GM12878 (cell line): ENCODE data around the gene TUBA8. TPM values are rescaled to one million over a fixed set of nuclear protein-coding genes. Genes with fewer than 3 reads are reported as not detected.
A peak's percentile ranks its signal among the peaks of the same experiment; 100 is the strongest.

Experiments
- ATAC-seq: fragments of 200-7000 bp; cut with Tn5 transposase; 3 replicates; pipeline ENCODE4 v1.9.1; 2020; ENCODE audit warnings: mild to moderate bottlenecking, moderate library complexity
- BruUV-seq: library from RNA; stranded (reverse); fragments of 400-500 nt; replicated peaks from 2 replicates; lab custom pipeline; 2021; lab: Mats Ljungman, UMichigan
- CTCF ChIA-PET: fragments of 300-600 bp; sonication (Branson Sonifier 250); formaldehyde crosslinking; extraction: SDS; loops from one replicate; lab custom pipeline; 2021; ENCODE audit warnings: inconsistent platforms; lab: Yijun Ruan, JAX
- POLR2A ChIA-PET: fragments of 350-600 bp; formaldehyde crosslinking; extraction: SDS; loops from one replicate; lab custom pipeline; 2021; ENCODE audit warnings: inconsistent platforms; lab: Charles Lee
- RAD21 ChIA-PET: fragments of 300-600 bp; sonication (Branson Sonifier 250); formaldehyde crosslinking; loops from one replicate; lab custom pipeline; 2023; ENCODE audit warnings: antibody characterized with exemption; ENCODE audit not compliant: unreplicated experiment; lab: Charles Lee
- SMC1A ChIA-PET: fragments of 300-600 bp; sonication (Branson Sonifier 250); formaldehyde crosslinking; loops from one replicate; lab custom pipeline; 2023; ENCODE audit not compliant: unreplicated experiment, uncharacterized antibody; lab: Charles Lee
- DNase-seq: peaks from one replicate; pipeline ENCODE4 v3.0.0-alpha.2; 2011; ENCODE audit warnings: low read depth, low spot score
- FAIRE-seq: peaks from 3 replicates; lab custom pipeline; 2011; peaks lifted over from hg19 to GRCh38; lab: Jason Lieb, UNC
- H2AFZ ChIP-seq: 2 replicates; pipeline ENCODE4 v1.6.0; 2011; ENCODE audit warnings: low read depth, low read length, control low read depth; ENCODE audit not compliant: control insufficient read depth
- H3K27ac ChIP-seq: 2 replicates; pipeline ENCODE4 v1.5.1; 2011; ENCODE audit warnings: control low read depth; ENCODE audit not compliant: control insufficient read depth, insufficient read depth
- H3K27me3 ChIP-seq, 2 experiments: replicated peaks in 1 of 2; 2 replicates each; pipeline versions ENCODE4 v1.6.0 to v1.6.1; 2011; ENCODE audit warnings: low read length in 1 of 2; ENCODE audit not compliant: control insufficient read depth in 2 of 2, insufficient read depth in 2 of 2
- H3K36me3 ChIP-seq, 2 experiments: 2 replicates each; pipeline ENCODE4 v1.5.1; 2011; ENCODE audit warnings: low read length in 1 of 2; ENCODE audit not compliant: control insufficient read depth in 2 of 2, insufficient read depth in 2 of 2
- H3K4me1 ChIP-seq: 2 replicates; pipeline ENCODE4 v1.6.1; 2011; ENCODE audit warnings: mild to moderate bottlenecking, low read length, moderate library complexity, mixed read lengths; ENCODE audit not compliant: control insufficient read depth, insufficient read depth
- H3K4me2 ChIP-seq: 2 replicates; pipeline ENCODE4 v1.6.0; 2011; ENCODE audit warnings: control low read depth; ENCODE audit not compliant: control insufficient read depth, insufficient read depth
- H3K4me3 ChIP-seq: fragments of 200-600 bp; sonication (generic); 2 replicates; pipeline ENCODE4 v1.5.1; 2016
- H3K79me2 ChIP-seq: 2 replicates; pipeline ENCODE4 v1.6.0; 2011; ENCODE audit warnings: low read length; ENCODE audit not compliant: control insufficient read depth, insufficient read depth
- H3K9ac ChIP-seq: 2 replicates; pipeline ENCODE4 v1.8.0; 2011; ENCODE audit warnings: low read length, control low read depth, mixed read lengths; ENCODE audit not compliant: control insufficient read depth, insufficient read depth
- H3K9me3 ChIP-seq: replicated peaks from 3 replicates; pipeline ENCODE4 v1.5.1; 2011; ENCODE audit warnings: mild to moderate bottlenecking, low read length; ENCODE audit not compliant: control insufficient read depth, insufficient read depth
- H4K20me1 ChIP-seq: 2 replicates; pipeline ENCODE4 v1.6.0; 2011; ENCODE audit not compliant: control insufficient read depth, insufficient read depth
- ATF2 ChIP-seq: IDR thresholded peaks from 2 replicates; pipeline ENCODE4 v1.6.1; 2012; ENCODE audit warnings: low read length, inconsistent platforms
- BCL11A ChIP-seq: IDR thresholded peaks from 2 replicates; pipeline ENCODE4 v1.6.1; 2011; ENCODE audit warnings: low read depth, low read length
- CHD4 ChIP-seq: fragments of 200-600 bp; sonication (generic); IDR thresholded peaks from 2 replicates; pipeline ENCODE4 v1.6.1; 2016; ENCODE audit warnings: mild to moderate bottlenecking
- CTCF ChIP-seq, 3 experiments: IDR thresholded peaks in 2 of 3; conservative IDR thresholded peaks in 1 of 3; 2 replicates each; pipeline ENCODE4 v1.5.1; 2011; ENCODE audit warnings: low read depth in 3 of 3, low read length in 3 of 3, mild to moderate bottlenecking in 3 of 3, control low read depth in 2 of 3, moderate library complexity in 2 of 3, inconsistent platforms in 1 of 3, mixed read lengths in 1 of 3; ENCODE audit not compliant: control insufficient read depth in 2 of 3, insufficient read depth in 1 of 3; ENCODE audit errors: extremely low read depth in 1 of 3
- ETV6 ChIP-seq, 2 experiments: fragments of 450-650 bp in 1 of 2; IDR thresholded peaks in 1 of 2; conservative IDR thresholded peaks in 1 of 2; 2 replicates each; pipeline ENCODE4 v1.6.1; 2014; ENCODE audit warnings: antibody characterized with exemption in 1 of 2, borderline replicate concordance in 1 of 2, low read depth in 1 of 2, mild to moderate bottlenecking in 1 of 2, moderate library complexity in 1 of 2
- JUNB ChIP-seq: IDR thresholded peaks from 2 replicates; pipeline ENCODE4 v1.6.1; 2016; ENCODE audit warnings: antibody characterized with exemption, mild to moderate bottlenecking
- KLF5 ChIP-seq: fragments of 450-650 bp; IDR thresholded peaks from 2 replicates; pipeline ENCODE4 v1.6.1; 2014; ENCODE audit warnings: mild to moderate bottlenecking; ENCODE audit not compliant: partially characterized antibody
- NKRF ChIP-seq: fragments of 450-650 bp; conservative IDR thresholded peaks from 2 replicates; pipeline ENCODE4 v1.6.1; 2017; ENCODE audit warnings: mild to moderate bottlenecking, moderate library complexity
- STAT1 ChIP-seq: fragments of 450-650 bp; conservative IDR thresholded peaks from 2 replicates; pipeline ENCODE4 v1.6.1; 2014; ENCODE audit warnings: antibody characterized with exemption, mild to moderate bottlenecking
- YY1 ChIP-seq: IDR thresholded peaks from 2 replicates; pipeline ENCODE4 v1.6.1; 2011; ENCODE audit warnings: low read depth, mild to moderate bottlenecking, low read length
- ZNF274 ChIP-seq: IDR thresholded peaks from one replicate; pipeline ENCODE4 v1.8.0; 2011; ENCODE audit not compliant: insufficient read length, insufficient read depth
- WGBS: methylation state at CpG from one replicate; pipeline ENCODE4 v1.1.6; 2016; ENCODE audit warnings: low lambda C conversion rate; ENCODE audit not compliant: insufficient replicate concordance, insufficient coverage; ENCODE audit errors: missing lambda C conversion rate; 5-methylcytosine and 5-hydroxymethylcytosine counted together
- in situ Hi-C: fragments of 300-500 bp; cut with MboI; formaldehyde crosslinking; loops from 9 replicates; pipeline ENCODE4 v1.14.3; 2018; ENCODE audit warnings: mixed read lengths
- intact Hi-C: fragments of 100-400 bp; cut with micrococcal nuclease; formaldehyde crosslinking; loops from one replicate; pipeline ENCODE4 v1.14.2; 2022; ENCODE audit not compliant: unreplicated experiment
- polyA plus RNA-seq, 11 experiments: library from polyadenylated mRNA; depleted of rRNA in 4 of 11; unstranded in 6 of 11; stranded (reverse) in 5 of 11; fragments of >200 nt; fragmentation: Nextera tagmentation in 4 of 11; fragmentation: Illumina TruSeq in 1 of 11; extraction: Ambion mirVana in 4 of 11; extraction: Trizol in 1 of 11; gene quantifications; 1 replicate in 1 of 11; 2 replicates in 10 of 11; pipeline versions ENCODE4 v1.2.1 to v1.2.3, GENCODE V29; 2011 to 2016; ENCODE audit warnings: inconsistent platforms in 2 of 11, missing spikeins in 2 of 11, low read depth in 1 of 11
- total RNA-seq, 4 experiments: library from RNA; depleted of rRNA in 3 of 4; stranded (reverse); fragments of >200 nt in 3 of 4; fragmentation: Illumina TruSeq in 1 of 4; extraction: Trizol in 1 of 4; gene quantifications; 2 replicates each; pipeline versions ENCODE4 v1.2.1 to v1.2.3, GENCODE V29; 2013 to 2021
- TF ChIP-seq, protein P1 (sequence below): IDR thresholded peaks from 2 replicates; pipeline ENCODE4 v1.6.1; 2012; ENCODE audit warnings: low read depth, low read length, improper control_type of control experiment
- TF ChIP-seq, protein P2 (sequence below): IDR thresholded peaks from 2 replicates; pipeline ENCODE4 v1.6.1; 2011; ENCODE audit warnings: mild to moderate bottlenecking, low read depth, low read length, moderate library complexity; ENCODE audit not compliant: insufficient replicate concordance

Gene TUBA8
- total and polyA plus RNA-seq, 10 of the 15 experiments (the other 5 are each of a cell fraction or from before 2014, with no cell fraction given): 2.2 to 30.3 (median 21.0) TPM

DNA sequence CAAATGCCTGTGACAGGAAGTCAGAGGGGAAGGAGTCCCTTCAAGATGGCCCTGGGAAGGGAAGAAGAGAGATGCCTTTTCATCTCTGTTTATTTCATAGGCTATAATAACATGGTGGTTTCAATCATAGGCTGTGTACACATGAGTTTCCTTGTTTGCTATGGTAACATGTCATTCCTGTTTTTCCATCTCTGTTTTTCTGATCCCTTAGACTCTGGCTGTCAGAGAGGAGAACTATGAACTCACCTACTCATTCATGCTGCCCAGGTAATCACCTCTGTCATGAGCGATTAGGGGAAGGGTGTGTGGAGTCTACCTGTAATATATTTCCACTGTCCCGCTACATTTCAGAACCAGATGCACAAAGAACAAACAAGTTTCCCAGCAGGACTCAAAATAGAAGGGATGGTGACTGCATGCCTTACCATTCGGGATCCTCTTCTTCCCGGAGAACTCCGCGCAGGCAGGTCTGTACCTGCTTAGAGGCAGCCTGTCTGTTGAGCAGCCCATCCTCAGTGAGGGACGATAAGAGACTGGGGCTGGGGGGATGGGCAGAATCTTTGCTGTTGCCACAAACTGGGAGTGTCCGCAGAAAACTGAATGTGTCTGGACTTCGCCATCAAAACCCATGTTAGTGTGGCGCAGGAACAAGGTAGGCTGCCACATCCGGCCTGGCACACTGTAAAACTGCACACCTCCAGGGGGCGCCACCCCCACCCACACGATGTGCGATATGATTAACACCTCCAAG lies 39.9 kb upstream of the TUBA8 start:
- FAIRE-seq (no peak), DNase-seq (no peak), ATAC-seq (no peak)
- peaks cover 26% of the 10 kb centered on the region for H3K4me1 ChIP-seq
- no peak overlapping the region for H3K4me3 ChIP-seq
- TF ChIP-seq ETV6 (conservative IDR thresholded peaks at IDR 0.05 in 1 of 2, IDR thresholded peaks at IDR 0.05 in 1 of 2; ENCODE audit: borderline replicate concordance in 1 of 2, low read depth in 1 of 2) (no peak), BCL11A (no peak), YY1 (no peak), ZNF274 (no peak), JUNB (no peak), CHD4 (peak; percentile 56; the same call in 1 of the 2 replicates), ATF2 (no peak), CTCF (IDR thresholded peaks at IDR 0.05 in 2 of 3, conservative IDR thresholded peaks at IDR 0.05 in 1 of 3; ENCODE audit: control insufficient read depth in 2 of 3, extremely low read depth in 1 of 3, insufficient read depth in 1 of 3, low read depth in 3 of 3, low read length in 3 of 3) (peak in 2 of 3 experiments; percentile 43 to 49; a peak in 4 of 6 replicates), NKRF (no peak), KLF5 (no peak), STAT1 (no peak)
- TF ChIP-seq, protein P1, sequence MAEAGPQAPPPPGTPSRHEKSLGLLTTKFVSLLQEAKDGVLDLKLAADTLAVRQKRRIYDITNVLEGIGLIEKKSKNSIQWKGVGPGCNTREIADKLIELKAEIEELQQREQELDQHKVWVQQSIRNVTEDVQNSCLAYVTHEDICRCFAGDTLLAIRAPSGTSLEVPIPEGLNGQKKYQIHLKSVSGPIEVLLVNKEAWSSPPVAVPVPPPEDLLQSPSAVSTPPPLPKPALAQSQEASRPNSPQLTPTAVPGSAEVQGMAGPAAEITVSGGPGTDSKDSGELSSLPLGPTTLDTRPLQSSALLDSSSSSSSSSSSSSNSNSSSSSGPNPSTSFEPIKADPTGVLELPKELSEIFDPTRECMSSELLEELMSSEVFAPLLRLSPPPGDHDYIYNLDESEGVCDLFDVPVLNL: no peak
- TF ChIP-seq, protein P2, sequence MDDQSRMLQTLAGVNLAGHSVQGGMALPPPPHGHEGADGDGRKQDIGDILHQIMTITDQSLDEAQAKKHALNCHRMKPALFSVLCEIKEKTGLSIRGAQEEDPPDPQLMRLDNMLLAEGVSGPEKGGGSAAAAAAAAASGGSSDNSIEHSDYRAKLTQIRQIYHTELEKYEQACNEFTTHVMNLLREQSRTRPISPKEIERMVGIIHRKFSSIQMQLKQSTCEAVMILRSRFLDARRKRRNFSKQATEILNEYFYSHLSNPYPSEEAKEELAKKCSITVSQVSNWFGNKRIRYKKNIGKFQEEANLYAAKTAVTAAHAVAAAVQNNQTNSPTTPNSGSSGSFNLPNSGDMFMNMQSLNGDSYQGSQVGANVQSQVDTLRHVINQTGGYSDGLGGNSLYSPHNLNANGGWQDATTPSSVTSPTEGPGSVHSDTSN: no peak
- no peaks in the 10 kb centered on the region for H3K9me3 ChIP-seq
- ChIA-PET SMC1A (interaction anchor here (1.0 to 10.0 kb wide), 7 partner anchors 8 to 240 kb away, joined by 4 to 98 read pairs (median 8); partner anchors contain the start of gene MICAL3), CTCF (interaction anchor here (1.0 to 7.4 kb wide), 11 partner anchors 8 to 512 kb away, joined by 3 to 80 read pairs (median 7); partner anchors contain the start of gene MICAL3), RAD21 (interaction anchor here (1.0 to 2.1 kb wide), 3 partner anchors 9 to 71 kb away, joined by 3 to 13 read pairs (median 9); no protein-coding TSS in a partner anchor), POLR2A (interaction anchor here (1.6 kb wide), 1 partner anchor 15 kb away, joined by 5 read pairs; no protein-coding TSS in a partner anchor)
- intact Hi-C loops: no loop called here
- no peaks in the 10 kb centered on the region for H3K36me3 ChIP-seq
- 67% methylated on average over 14 of the region's 14 CpGs for WGBS
- H3K9ac ChIP-seq: no peak overlapping the region
- in situ Hi-C loops: no loop called here
- no peaks in the 10 kb centered on the region for H4K20me1 ChIP-seq
- H3K4me2 ChIP-seq: peak overlapping the region; percentile 38; the same call in 1 of the 2 replicates
- H2AFZ ChIP-seq: no peak overlapping the region
- H3K27ac ChIP-seq: no peak overlapping the region
- no TSS peak for BruUV-seq
- H3K27me3 ChIP-seq: no peaks in the 10 kb centered on the region
- H3K79me2 ChIP-seq: no peaks in the 10 kb centered on the region
